Measurements from ENCODE around the gene PRKAR1B. TPM values are rescaled to one million over a fixed set of nuclear protein-coding genes. Genes with fewer than 3 reads are reported as not detected.

PRKAR1B gene
- total RNA-seq, 3 donors from 2014 or later = 38.8 to 58.6 (median 49.9) TPM

- peak overlapping the region; percentile 31 for H3K4me3 Mint-ChIP-seq
Observed at GRCh38 chr7:520503-521161, 206.4 kb downstream of the PRKAR1B start.

GRCh38 chr7:519484-520390 lies 207.3 kb downstream of the PRKAR1B start, which contains the start of gene PDGFA:
Gene PDGFA, minus strand, starts transcription at chr7:519846. Its CDS starts 845 bp downstream, at chr7:519001.
- H3K9me3 Mint-ChIP-seq = no peaks in the 10 kb centered on the region
- ATAC-seq (peak; percentile 28 to 30), DNase-seq (no peak)
- H3K27me3 Mint-ChIP-seq (ENCODE audit: low read depth) = peaks cover 32% of the 10 kb centered on the region
- H3K36me3 Mint-ChIP-seq (ENCODE audit: insufficient read depth) = no peaks in the 10 kb centered on the region
- peaks cover 16% of the 10 kb centered on the region for H3K4me1 Mint-ChIP-seq (ENCODE audit: low read depth)
- H3K4me3 Mint-ChIP-seq = peak within 1 kb of the TSS; percentile 84

More at GRCh38 chr7:520503-521161, 206.4 kb downstream of the PRKAR1B start:
- Mint-ChIP-seq H3K27me3 (ENCODE audit: low read depth) (peaks cover 26% of the 10 kb centered on the region), H3K4me1 (ENCODE audit: low read depth) (peaks cover 16% of the 10 kb centered on the region), H3K9me3 (no peaks in the 10 kb centered on the region), H3K36me3 (ENCODE audit: insufficient read depth) (no peaks in the 10 kb centered on the region)
- DNase-seq = no peak
- no peak for ATAC-seq

- peak overlapping the region; percentile 84 for H3K4me3 Mint-ChIP-seq
- no peaks in the 10 kb centered on the region for H3K9me3 Mint-ChIP-seq
- ATAC-seq = peak; percentile 38 to 49
- H3K4me1 Mint-ChIP-seq (ENCODE audit: low read depth) = peaks cover 19% of the 10 kb centered on the region
- peaks cover 2% of the 10 kb centered on the region for H3K36me3 Mint-ChIP-seq (ENCODE audit: insufficient read depth)
- DNase-seq = no peak
- peaks cover 33% of the 10 kb centered on the region for H3K27me3 Mint-ChIP-seq (ENCODE audit: low read depth)
Observed at GRCh38 chr7:518630-519483, 208.2 kb downstream of the PRKAR1B start.

GRCh38 chr7:517774-518629 lies 209.1 kb downstream of the PRKAR1B start:
- ATAC-seq (no peak), DNase-seq (no peak)
- Mint-ChIP-seq H3K36me3 (ENCODE audit: insufficient read depth) (peaks cover 3% of the 10 kb centered on the region), H3K9me3 (no peaks in the 10 kb centered on the region), H3K4me3 (peak overlapping the region; percentile 86), H3K4me1 (ENCODE audit: low read depth) (peaks cover 22% of the 10 kb centered on the region), H3K27me3 (ENCODE audit: low read depth) (peaks cover 33% of the 10 kb centered on the region)

DNA sequence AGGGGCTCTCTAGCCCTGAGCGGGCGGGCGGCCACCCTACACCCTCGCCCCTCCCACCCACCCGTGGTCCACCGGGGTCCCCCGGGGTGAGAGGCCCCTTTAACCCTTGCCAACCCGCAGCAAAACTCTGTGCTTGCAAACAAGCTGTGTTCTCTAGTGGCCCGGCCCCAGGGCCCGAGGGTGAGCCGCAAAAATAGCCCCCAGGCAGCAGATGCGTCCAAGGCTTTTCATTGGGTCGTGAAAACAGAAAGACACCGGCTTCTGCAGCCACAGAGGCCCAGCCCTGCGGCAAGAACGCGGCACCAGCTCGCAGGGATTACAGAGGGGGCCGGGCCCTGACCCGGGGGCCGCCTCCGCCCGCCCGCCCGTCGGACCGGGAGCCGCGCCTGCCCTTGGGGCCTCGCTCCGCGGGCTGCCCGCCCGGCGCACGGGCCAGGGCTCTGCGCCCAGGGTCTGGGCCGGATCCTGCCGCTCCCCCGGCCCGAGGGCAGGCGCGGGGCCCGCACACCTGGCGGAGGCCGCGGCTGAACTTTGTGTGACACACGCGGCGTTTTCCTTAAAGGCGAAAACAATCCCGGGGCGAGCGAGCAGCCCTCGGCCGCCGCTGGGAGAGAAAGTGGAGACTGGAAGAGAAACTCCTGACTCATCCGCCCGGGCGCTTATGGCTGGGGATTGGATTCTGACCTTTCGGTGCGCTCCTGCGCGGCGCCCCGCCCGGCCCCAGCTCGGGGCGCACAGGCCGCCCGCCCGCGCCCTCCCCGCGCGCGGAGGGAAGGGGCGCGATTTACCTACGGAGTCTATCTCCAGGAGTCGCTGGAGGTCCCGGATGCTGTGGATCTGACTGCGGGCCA lies 210.2 kb downstream of the PRKAR1B start:
- Mint-ChIP-seq H3K27me3 (ENCODE audit: low read depth) (peaks cover 33% of the 10 kb centered on the region), H3K4me1 (ENCODE audit: low read depth) (peaks cover 20% of the 10 kb centered on the region), H3K36me3 (ENCODE audit: insufficient read depth) (peaks cover 3% of the 10 kb centered on the region), H3K9me3 (no peaks in the 10 kb centered on the region), H3K4me3 (peak overlapping the region; percentile 50)
- ATAC-seq (no peak), DNase-seq (no peak)

- Mint-ChIP-seq H3K9me3 (no peaks in the 10 kb centered on the region), H3K27me3 (ENCODE audit: low read depth) (peaks cover 29% of the 10 kb centered on the region), H3K4me1 (ENCODE audit: low read depth) (peaks cover 17% of the 10 kb centered on the region), H3K36me3 (ENCODE audit: insufficient read depth) (peaks cover 6% of the 10 kb centered on the region), H3K4me3 (peak overlapping the region; percentile 56)
- no peak for DNase-seq
- no peak for ATAC-seq
Observed at GRCh38 chr7:516216-516605, 210.9 kb downstream of the PRKAR1B start.

GRCh38 chr7:515628-516027 lies 211.5 kb downstream of the PRKAR1B start:
- H3K27me3 Mint-ChIP-seq (ENCODE audit: low read depth) = peaks cover 28% of the 10 kb centered on the region
- ATAC-seq = no peak
- no peaks in the 10 kb centered on the region for H3K9me3 Mint-ChIP-seq
- peak overlapping the region; percentile 56 for H3K4me3 Mint-ChIP-seq
- H3K36me3 Mint-ChIP-seq (ENCODE audit: insufficient read depth) = peaks cover 6% of the 10 kb centered on the region
- peaks cover 17% of the 10 kb centered on the region for H3K4me1 Mint-ChIP-seq (ENCODE audit: low read depth)
- no peak for DNase-seq

- Mint-ChIP-seq H3K27me3 (ENCODE audit: low read depth) (peaks cover 28% of the 10 kb centered on the region), H3K4me3 (peak overlapping the region; percentile 3), H3K9me3 (no peaks in the 10 kb centered on the region), H3K4me1 (ENCODE audit: low read depth) (peaks cover 17% of the 10 kb centered on the region), H3K36me3 (ENCODE audit: insufficient read depth) (peaks cover 6% of the 10 kb centered on the region)
- DNase-seq (no peak), ATAC-seq (no peak)
Observed at GRCh38 chr7:514651-515598, 212.2 kb downstream of the PRKAR1B start.

DNA sequence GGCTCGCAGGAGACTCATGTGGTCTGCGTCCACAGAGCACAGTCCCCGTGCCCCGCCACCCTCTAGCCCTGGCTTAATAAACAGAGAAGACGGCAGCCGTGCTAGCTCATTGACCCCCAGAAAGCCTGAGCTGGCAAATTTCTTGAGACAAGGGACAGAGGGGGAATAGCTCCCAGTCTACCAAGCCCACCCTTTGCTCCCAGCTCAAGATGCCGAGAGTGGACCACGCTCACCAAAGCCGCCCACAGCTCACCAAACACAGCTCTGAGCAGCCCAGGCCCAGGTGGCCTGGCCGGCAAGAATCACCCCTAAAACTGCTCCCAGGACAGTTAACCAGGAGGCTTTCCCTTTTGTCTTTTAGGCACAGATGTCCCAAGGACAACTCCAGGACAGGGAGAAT lies 212.8 kb downstream of the PRKAR1B start:
- ATAC-seq (no peak), DNase-seq (no peak)
- H3K4me1 Mint-ChIP-seq (ENCODE audit: low read depth) = peaks cover 17% of the 10 kb centered on the region
- no peaks in the 10 kb centered on the region for H3K9me3 Mint-ChIP-seq
- H3K36me3 Mint-ChIP-seq (ENCODE audit: insufficient read depth) = peaks cover 6% of the 10 kb centered on the region
- H3K27me3 Mint-ChIP-seq (ENCODE audit: low read depth) = peaks cover 28% of the 10 kb centered on the region
- H3K4me3 Mint-ChIP-seq = peak overlapping the region; percentile 44

DNA sequence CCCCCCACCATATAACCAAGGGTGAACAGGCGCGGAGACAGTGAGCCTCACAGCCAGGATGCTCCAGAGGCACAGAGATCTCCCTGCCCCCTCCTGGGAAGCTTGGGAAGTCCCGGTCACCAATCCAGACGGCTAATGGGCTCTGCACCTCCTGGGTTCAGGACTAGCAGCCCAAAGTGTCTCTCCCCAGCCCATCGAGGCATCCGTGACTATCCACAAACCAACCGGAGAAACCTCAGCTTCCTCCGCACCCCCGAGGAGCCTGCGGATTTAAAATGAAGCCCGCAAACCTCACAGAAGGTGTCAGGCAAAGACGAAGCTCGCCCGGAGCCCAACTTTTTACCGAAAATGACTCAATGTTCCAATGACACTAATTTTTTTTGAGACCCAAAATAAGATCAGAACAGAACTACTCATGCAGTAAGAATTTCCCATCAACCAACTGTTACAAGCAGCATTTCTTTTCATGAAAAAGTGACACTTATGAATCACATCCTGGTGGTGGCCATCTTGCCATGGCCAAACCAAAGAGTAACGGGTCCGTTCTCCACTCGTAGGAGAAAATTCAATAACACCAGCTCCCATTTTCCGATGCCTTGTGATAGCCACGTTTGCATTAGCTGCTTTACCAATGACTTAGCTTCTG lies 213.4 kb downstream of the PRKAR1B start:
- peaks cover 6% of the 10 kb centered on the region for H3K36me3 Mint-ChIP-seq (ENCODE audit: insufficient read depth)
- H3K4me3 Mint-ChIP-seq = peak overlapping the region; percentile 44
- DNase-seq = no peak
- no peaks in the 10 kb centered on the region for H3K9me3 Mint-ChIP-seq
- peaks cover 17% of the 10 kb centered on the region for H3K4me1 Mint-ChIP-seq (ENCODE audit: low read depth)
- H3K27me3 Mint-ChIP-seq (ENCODE audit: low read depth) = peaks cover 28% of the 10 kb centered on the region
- peak in 1 of 2 donors; percentile 51 for ATAC-seq

- peaks cover 6% of the 10 kb centered on the region for H3K36me3 Mint-ChIP-seq (ENCODE audit: insufficient read depth)
- peaks cover 12% of the 10 kb centered on the region for H3K4me1 Mint-ChIP-seq (ENCODE audit: low read depth)
- H3K27me3 Mint-ChIP-seq (ENCODE audit: low read depth) = peaks cover 23% of the 10 kb centered on the region
- ATAC-seq (no peak), DNase-seq (no peak)
- no peak overlapping the region for H3K4me3 Mint-ChIP-seq
- no peaks in the 10 kb centered on the region for H3K9me3 Mint-ChIP-seq
Observed at GRCh38 chr7:512541-513311, 214.4 kb downstream of the PRKAR1B start.
